IgD-negative memory B cell (primary cell): Measurements from ENCODE around the gene ASMTL. TPM values are rescaled to one million over a fixed set of nuclear protein-coding genes. Genes with fewer than 3 reads are reported as not detected.
A peak's percentile ranks its signal among the peaks of the same experiment; 100 is the strongest.
"Not testable (repeated sequence)": the region's sequence is repeated elsewhere in the genome, so short reads cannot be mapped to it uniquely, and the experiment has no call there.

Experiments
- H3K27ac Mint-ChIP-seq, 3 donors: one replicate each; pipeline ENCODE4 v1.8.0; 2020 to 2022; ENCODE audit warnings: mild to moderate bottlenecking in 3 of 3, mixed read lengths in 3 of 3, moderate library complexity in 1 of 3
- H3K27me3 Mint-ChIP-seq: one replicate; pipeline ENCODE4 v1.8.0; 2021; ENCODE audit warnings: mixed read lengths
- H3K36me3 Mint-ChIP-seq: one replicate; pipeline ENCODE4 v1.8.0; 2020; ENCODE audit warnings: mild to moderate bottlenecking, mixed read lengths
- H3K4me1 Mint-ChIP-seq, 3 donors: one replicate each; pipeline ENCODE4 v1.8.0; 2020 to 2022; ENCODE audit warnings: mixed read lengths in 3 of 3, mild to moderate bottlenecking in 1 of 3
- H3K4me3 Mint-ChIP-seq, 4 donors: one replicate each; pipeline ENCODE4 v1.8.0; 2020 to 2022; ENCODE audit warnings: mild to moderate bottlenecking in 4 of 4, mixed read lengths in 4 of 4, moderate library complexity in 3 of 4
- H3K9me3 Mint-ChIP-seq, 3 donors: one replicate each; pipeline ENCODE4 v1.8.0; 2020 to 2021; ENCODE audit warnings: mixed read lengths in 3 of 3, mild to moderate bottlenecking in 1 of 3
- polyA plus RNA-seq: library from polyadenylated mRNA; unstranded; fragments of 300-500 nt; fragmentation: Illumina TruSeq; gene quantifications from one replicate; pipeline ENCODE4 v1.2.3, GENCODE V29; 2021

The ASMTL gene
- polyA plus RNA-seq, 1 donor from 2014 or later, result 50.1 TPM

DNA sequence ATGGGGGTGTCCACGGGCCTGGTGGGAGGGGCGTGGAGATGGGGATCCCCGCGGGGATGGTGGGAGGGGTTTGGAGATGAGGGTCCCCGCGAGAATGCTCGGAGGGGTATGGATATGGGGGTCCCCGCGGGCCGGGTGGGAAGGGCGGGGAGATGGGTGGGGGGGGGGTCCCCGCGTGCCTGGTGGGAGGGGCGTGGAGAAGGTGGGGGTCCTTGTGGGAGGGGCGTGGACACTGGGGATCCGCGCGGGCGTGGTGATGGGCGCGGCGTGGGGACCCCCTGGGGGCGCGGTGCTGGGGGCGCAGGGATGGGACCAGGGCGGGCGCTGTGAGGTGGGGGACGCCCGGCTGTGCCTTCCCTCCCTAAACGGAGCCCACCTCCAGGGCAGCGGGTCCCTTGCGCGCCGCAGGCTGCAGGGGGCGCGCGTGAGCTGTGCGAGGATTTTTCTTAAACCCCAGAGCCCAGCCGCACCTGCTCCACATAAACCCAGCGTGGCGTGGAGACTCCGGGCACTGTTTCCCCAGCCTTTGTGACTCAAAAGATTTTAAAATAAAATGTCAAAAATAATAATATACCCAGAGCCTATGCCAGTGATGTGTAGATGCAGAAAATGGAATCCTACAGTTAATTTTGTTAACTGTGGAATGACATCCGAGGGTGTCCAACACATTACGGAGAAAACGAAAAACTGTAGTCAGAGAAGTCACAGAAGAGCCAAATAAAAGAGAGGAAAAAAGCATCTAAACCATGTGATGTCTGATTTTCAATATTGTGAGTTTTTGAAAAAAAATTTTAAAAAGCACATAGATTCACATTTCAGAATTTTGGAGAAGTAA, 1.5 kb upstream of the ASMTL start:
- Mint-ChIP-seq H3K27me3 (peaks cover 2% of the 10 kb centered on the region), H3K36me3 (no peaks in the 10 kb centered on the region), H3K27ac (peak overlapping the region in 2 of 3 donors; percentile 46 to 75), H3K9me3 (peaks cover 0 to under 1% (median 0%) of the 10 kb centered on the region in 3 donors), H3K4me1 (peaks cover 5 to 13% (median 8%) of the 10 kb centered on the region in 3 donors), H3K4me3 (peak overlapping the region; percentile 73 to 80 (median 74))

GRCh38 chrX:1453395-1453783, 680 bp upstream of the ASMTL start:
- Mint-ChIP-seq H3K27ac (peak overlapping the region; percentile 47 to 92 (median 89)), H3K27me3 (peaks cover 2% of the 10 kb centered on the region), H3K36me3 (no peaks in the 10 kb centered on the region), H3K4me3 (peak overlapping the region; percentile 55 to 91 (median 90)), H3K4me1 (peaks cover 5 to 15% (median 8%) of the 10 kb centered on the region in 3 donors), H3K9me3 (peaks cover 0 to 4% (median 2%) of the 10 kb centered on the region in 3 donors)

- H3K9me3 Mint-ChIP-seq, result peaks cover 0 to 4% (median 2%) of the 10 kb centered on the region in 3 donors
- peak overlapping the region in 3 of 4 donors; percentile 88 to 92 (median 91) for H3K4me3 Mint-ChIP-seq
- peaks cover 2% of the 10 kb centered on the region for H3K27me3 Mint-ChIP-seq
- peaks cover 3% of the 10 kb centered on the region for H3K36me3 Mint-ChIP-seq
- H3K27ac Mint-ChIP-seq, result peak overlapping the region in 2 of 3 donors; percentile 92 to 95
- H3K4me1 Mint-ChIP-seq, result peaks cover 8 to 19% (median 15%) of the 10 kb centered on the region in 3 donors
Observed at GRCh38 chrX:1451661-1452515, 821 bp downstream of the ASMTL start.

- Mint-ChIP-seq H3K27ac (no peak overlapping the region), H3K36me3 (peaks cover 5% of the 10 kb centered on the region), H3K9me3 (peaks cover 0 to 4% (median 2%) of the 10 kb centered on the region in 3 donors), H3K4me1 (peaks cover 11 to 19% (median 16%) of the 10 kb centered on the region in 3 donors), H3K4me3 (no peak overlapping the region), H3K27me3 (peaks cover 2% of the 10 kb centered on the region)
Observed at GRCh38 chrX:1451251-1451660, 1.5 kb downstream of the ASMTL start.

DNA sequence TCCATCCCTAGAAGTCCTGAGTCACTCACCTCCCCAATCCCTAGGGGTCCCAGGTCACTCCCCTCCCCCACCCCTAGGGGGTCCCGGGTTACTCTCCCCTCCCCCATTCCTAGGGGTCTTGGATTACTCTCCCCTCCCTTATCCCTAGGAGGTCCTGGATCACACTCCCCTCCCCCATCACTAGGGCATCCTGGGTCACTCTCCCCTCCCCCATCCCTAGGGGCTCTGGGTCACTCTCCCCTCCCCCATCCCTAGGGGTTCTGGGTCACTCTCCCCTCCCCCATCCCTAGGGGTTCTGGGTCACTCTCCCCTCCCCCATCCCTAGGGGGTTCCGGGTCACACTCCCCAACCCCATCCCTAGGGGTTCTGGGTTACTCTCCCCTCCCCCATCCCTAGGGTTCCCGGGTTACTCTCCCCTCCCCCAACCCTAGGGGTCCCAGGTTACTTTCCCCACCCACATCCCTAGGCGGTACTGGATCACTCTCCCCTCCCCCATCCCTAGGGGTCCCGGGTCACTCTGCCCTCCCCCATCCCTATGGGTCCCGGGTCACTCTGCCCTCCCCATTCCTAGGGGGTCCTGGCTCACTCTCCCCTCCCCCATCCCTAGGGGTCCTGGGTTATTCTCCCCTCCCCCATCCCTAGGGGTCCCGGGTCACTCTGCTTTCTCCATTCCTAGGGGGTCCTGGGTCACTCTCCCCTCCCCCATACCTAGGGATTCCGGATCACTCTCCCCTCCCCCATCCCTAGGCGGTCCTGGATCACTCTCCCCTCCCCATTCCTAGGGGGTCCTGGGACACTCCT, 2.1 kb downstream of the ASMTL start:
- peaks cover 11 to 16% (median 14%) of the 10 kb centered on the region in 3 donors for H3K4me1 Mint-ChIP-seq
- H3K9me3 Mint-ChIP-seq, result peaks cover 2 to 4% (median 4%) of the 10 kb centered on the region in 3 donors
- peak overlapping the region in 1 of 3 donors; percentile 46 for H3K27ac Mint-ChIP-seq

DNA sequence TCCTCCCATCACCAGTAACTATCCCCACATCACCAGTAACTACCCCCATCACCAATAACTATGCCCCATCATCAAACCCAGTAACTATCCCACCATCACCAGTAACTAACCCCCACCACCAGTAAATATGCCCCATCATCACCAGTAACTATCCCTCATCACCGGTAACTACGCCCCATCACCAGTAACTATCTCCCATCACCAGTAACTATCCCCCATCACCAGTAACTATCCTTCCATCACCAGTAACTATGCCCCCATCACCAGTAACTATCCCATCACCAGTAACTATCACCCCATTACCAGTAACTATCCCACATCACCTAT, 2.9 kb downstream of the ASMTL start:
- Mint-ChIP-seq H3K4me3 (peak overlapping the region in 1 of 4 donors; percentile 33), H3K27me3 (no peaks in the 10 kb centered on the region), H3K9me3 (peaks cover 2 to 4% (median 4%) of the 10 kb centered on the region in 3 donors), H3K4me1 (peaks cover 11 to 14% (median 14%) of the 10 kb centered on the region in 3 donors), H3K36me3 (peaks cover 6% of the 10 kb centered on the region), H3K27ac (peak overlapping the region in 2 of 3 donors; percentile 46 to 54)

More for the DNA sequence above, 2.1 kb downstream of the ASMTL start:
- Mint-ChIP-seq H3K27me3 (peaks cover 2% of the 10 kb centered on the region), H3K4me3 (peak overlapping the region in 1 of 4 donors; percentile 10), H3K36me3 (peaks cover 5% of the 10 kb centered on the region)

DNA sequence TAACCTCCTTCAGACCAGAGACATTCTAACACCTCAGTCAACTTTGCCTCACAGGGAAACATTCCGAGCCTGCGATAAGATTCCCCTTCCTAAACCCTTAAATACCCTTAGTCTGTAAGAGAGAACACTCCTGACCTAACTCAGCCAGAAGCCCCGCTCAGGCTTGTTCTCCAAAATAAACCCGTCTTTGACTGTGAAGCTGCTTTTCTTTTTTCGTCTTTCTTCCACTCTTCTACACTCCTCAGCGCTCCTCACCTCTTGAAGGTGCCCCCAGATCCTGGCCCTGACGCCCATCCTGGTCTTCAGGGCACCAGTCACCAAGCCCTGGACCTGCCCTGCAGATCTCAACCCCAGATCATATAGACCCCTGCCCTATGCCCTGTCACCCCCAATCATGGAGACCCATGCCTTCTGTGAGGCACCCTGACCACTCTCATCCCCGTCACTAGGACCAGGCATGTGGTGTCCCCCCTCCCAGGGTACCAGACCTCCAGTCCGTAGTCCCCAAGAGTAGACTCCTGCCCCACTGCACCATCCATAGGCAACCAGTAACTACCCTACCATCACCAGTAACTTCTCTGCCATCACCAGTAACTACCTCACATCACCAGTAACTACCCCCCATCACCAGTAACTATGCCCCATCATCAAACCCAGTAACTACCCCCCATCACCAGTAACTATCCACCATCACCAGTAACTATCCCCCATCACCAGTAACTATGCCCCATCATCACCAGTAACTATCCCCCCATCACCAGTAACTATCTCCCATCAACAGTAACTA, 3.5 kb downstream of the ASMTL start:
- Mint-ChIP-seq H3K27ac (peak overlapping the region; percentile 46 to 56 (median 54)), H3K27me3 (no peaks in the 10 kb centered on the region), H3K4me3 (peak overlapping the region in 1 of 4 donors; percentile 46), H3K9me3 (peaks cover 2 to 4% (median 4%) of the 10 kb centered on the region in 3 donors), H3K4me1 (peaks cover 7 to 10% (median 9%) of the 10 kb centered on the region in 3 donors), H3K36me3 (peaks cover 9% of the 10 kb centered on the region)

DNA sequence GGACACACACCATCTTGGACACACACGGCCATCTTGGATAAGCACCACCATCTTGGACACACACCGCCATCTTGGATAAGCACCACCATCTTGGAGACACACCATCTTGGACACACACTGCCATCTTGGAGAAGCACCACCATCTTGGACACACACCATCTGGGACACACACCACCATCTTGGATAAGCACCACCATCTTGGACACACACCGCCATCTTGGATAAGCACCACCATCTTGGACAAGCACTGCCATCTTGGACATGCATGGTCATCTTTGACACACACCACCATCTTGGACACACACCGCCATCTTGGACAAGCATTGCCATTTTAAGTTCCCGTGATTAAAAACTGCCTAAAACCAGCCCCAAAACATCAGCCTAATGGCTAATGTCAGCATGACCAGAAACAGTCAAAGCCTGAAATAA, 4.1 kb downstream of the ASMTL start:
- Mint-ChIP-seq H3K4me3 (peak overlapping the region in 1 of 4 donors; percentile 46), H3K27ac (peak overlapping the region in 2 of 3 donors; percentile 46 to 67), H3K36me3 (peaks cover 11% of the 10 kb centered on the region)
- not testable (repeated sequence) for H3K27me3 Mint-ChIP-seq, H3K9me3 Mint-ChIP-seq, H3K4me1 Mint-ChIP-seq

- not testable (repeated sequence) for H3K27me3 Mint-ChIP-seq, H3K9me3 Mint-ChIP-seq, H3K4me1 Mint-ChIP-seq, H3K4me3 Mint-ChIP-seq
- H3K27ac Mint-ChIP-seq, result peak overlapping the region in 1 of 3 donors; percentile 67
- H3K36me3 Mint-ChIP-seq, result peaks cover 11% of the 10 kb centered on the region
Observed at GRCh38 chrX:1447969-1448572, 4.6 kb downstream of the ASMTL start.

DNA sequence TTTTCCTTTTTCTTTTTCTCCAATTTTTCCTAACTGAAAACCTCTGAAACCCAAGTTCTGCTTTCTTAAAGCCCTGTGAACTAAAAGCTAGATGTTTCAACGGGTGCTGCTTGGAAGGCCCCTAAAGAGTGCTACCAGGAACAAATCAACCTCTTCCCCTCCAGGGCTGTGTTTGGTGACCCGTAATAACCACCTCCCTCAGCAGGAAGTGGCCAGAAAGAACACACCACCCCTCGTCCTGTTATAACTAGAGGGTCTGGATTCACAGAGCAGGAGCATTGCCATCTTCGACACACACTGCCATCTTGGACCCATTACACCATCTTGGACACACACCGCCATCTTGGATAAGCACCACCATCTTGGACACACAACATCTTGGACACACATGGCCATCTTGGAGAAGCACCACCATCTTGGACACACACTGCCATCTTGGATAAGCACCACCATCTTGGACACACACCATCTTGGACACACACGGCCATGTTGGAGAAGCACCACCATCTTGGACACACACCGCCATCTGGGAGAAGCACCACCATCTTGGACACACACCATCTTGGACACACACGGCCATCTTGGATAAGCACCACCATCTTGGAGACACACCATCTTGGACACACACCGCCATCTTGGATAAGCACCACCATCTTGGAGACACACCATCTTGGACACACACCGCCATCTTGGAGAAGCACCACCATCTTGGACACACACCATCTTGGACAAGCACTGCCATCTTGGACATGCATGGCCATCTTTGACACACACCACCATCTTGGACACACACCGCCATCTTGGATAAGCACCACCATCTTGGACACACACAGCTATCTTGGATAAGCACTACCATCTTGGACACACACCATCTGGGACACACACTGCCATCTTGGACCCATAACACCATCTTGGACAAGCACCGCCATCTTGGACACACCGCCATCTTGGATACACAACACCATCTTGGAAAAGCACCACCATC, 5.4 kb downstream of the ASMTL start:
- Mint-ChIP-seq H3K27ac (peak overlapping the region; percentile 20 to 73 (median 33)), H3K4me3 (peak overlapping the region in 2 of 4 donors; percentile 36 to 79), H3K36me3 (peaks cover 11% of the 10 kb centered on the region)
- H3K27me3 Mint-ChIP-seq, H3K9me3 Mint-ChIP-seq, H3K4me1 Mint-ChIP-seq: not testable (repeated sequence)

DNA sequence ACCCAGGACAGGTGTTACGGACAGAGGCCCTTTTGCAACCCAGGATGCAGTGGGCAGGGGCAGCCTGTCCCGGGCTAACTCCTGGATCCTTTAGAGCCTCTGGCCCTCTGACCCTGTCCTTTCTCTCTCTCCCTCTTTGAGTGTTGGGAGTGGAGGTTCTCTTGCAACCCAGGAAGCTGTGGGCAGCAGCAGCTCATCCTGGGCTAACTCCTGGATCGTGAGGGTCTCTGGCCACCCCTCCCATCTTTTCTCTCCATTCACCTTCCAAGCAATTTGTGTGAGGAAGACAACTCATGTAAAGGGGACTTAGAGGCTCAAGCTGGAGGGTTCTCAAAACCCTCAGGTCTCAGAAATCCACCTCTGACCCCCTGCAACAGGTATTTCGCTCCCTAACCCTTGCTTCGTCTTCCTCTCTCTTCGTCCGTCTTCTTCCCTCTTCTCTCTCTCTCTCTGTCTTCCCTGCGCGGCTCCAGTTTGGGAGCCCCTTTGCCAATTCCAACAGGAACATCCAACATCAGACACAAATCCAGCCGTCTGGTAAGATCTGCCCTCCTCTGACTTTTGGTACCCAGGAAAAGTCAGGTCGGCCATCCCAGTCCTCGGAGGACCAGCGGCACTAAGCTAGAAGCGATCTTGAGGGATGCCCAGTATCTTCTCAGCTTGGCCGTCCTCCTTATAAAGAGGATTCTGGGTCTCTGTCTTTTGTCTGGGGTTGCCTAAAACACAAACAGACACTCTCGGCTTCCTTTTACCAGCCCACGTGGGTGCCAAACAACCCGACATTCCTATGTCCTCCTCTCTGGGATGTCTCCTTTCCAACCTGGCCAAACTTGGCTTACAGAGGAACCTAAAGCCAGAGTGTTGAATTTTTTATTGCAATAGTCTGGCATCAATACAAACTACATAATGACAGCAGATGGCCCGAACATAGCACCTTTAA, 7.9 kb downstream of the ASMTL start:
- Mint-ChIP-seq H3K4me1 (peaks cover 6 to 8% (median 8%) of the 10 kb centered on the region in 3 donors), H3K27ac (no peak overlapping the region), H3K9me3 (peaks cover 2 to 4% (median 4%) of the 10 kb centered on the region in 3 donors), H3K36me3 (peaks cover 11% of the 10 kb centered on the region), H3K27me3 (no peaks in the 10 kb centered on the region), H3K4me3 (no peak overlapping the region)
